IMR-90 (cell line): Measurements from ENCODE around the gene ADGRG7. TPM values are rescaled to one million over a fixed set of nuclear protein-coding genes. Genes with fewer than 3 reads are reported as not detected.

Source experiments
- ATAC-seq: fragments of 200-7000 bp; cut with Tn5 transposase; 2 replicates; pipeline ENCODE4 v1.9.1; 2020; ENCODE audit warnings: low read depth, mild to moderate bottlenecking, moderate library complexity
- BruUV-seq: library from RNA; stranded (reverse); fragments of 400-500 nt; replicated peaks from 2 replicates; lab custom pipeline; 2021; lab: Mats Ljungman, UMichigan
- CTCF ChIA-PET: fragments of 300-600 bp; formaldehyde crosslinking; extraction: SDS; loops from one replicate; lab custom pipeline; 2021; ENCODE audit warnings: antibody characterized with exemption; lab: Yijun Ruan, JAX
- POLR2A ChIA-PET: fragments of 300-600 bp; sonication (Branson Sonifier 250); formaldehyde crosslinking; loops from one replicate; lab custom pipeline; 2022; ENCODE audit warnings: antibody characterized with exemption; ENCODE audit not compliant: unreplicated experiment; lab: Charles Lee
- DNase-seq: peaks from one replicate; pipeline ENCODE4 v3.0.0; 2013
- H2AFZ ChIP-seq: replicated peaks from 2 replicates; pipeline ENCODE3; 2013; ENCODE audit warnings: low read length, mild to moderate bottlenecking; ENCODE audit not compliant: poor library complexity
- H2AK5ac ChIP-seq: 2 replicates; pipeline ENCODE4 v1.6.1; 2013; ENCODE audit warnings: low read depth, low read length, inconsistent platforms
- H2AK9ac ChIP-seq: replicated peaks from 2 replicates; pipeline ENCODE3; 2013; ENCODE audit warnings: mild to moderate bottlenecking, low read depth, low read length, moderate library complexity; ENCODE audit not compliant: poor library complexity
- H2BK120ac ChIP-seq: 2 replicates; pipeline ENCODE4 v1.6.1; 2013; ENCODE audit warnings: low read depth, low read length, inconsistent platforms
- H2BK15ac ChIP-seq: 3 replicates; pipeline ENCODE4 v1.6.1; 2013; ENCODE audit warnings: low read depth, low read length, inconsistent platforms
- H2BK20ac ChIP-seq: 2 replicates; pipeline ENCODE4 v1.6.1; 2013; ENCODE audit warnings: low read depth, mild to moderate bottlenecking, inconsistent platforms, low read length, moderate library complexity
- H2BK5ac ChIP-seq: 2 replicates; pipeline ENCODE4 v1.6.1; 2013; ENCODE audit warnings: mild to moderate bottlenecking, low read depth, low read length, inconsistent platforms; ENCODE audit not compliant: poor library complexity, severe bottlenecking
- H3K14ac ChIP-seq: replicated peaks from 2 replicates; pipeline ENCODE4 v1.6.1; 2013; ENCODE audit warnings: low read depth, low read length, inconsistent platforms
- H3K18ac ChIP-seq: 2 replicates; pipeline ENCODE4 v1.6.1; 2013; ENCODE audit warnings: low read depth, low read length, control low read depth
- H3K23ac ChIP-seq: 2 replicates; pipeline ENCODE4 v1.6.1; 2013; ENCODE audit warnings: low read depth, low read length, inconsistent platforms
- H3K27ac ChIP-seq: 2 replicates; pipeline ENCODE4 v1.5.1; 2013; ENCODE audit warnings: mild to moderate bottlenecking, control low read depth, low read length; ENCODE audit not compliant: insufficient read depth
- H3K27me3 ChIP-seq: 2 replicates; pipeline ENCODE4 v1.6.1; 2013; ENCODE audit warnings: low read length; ENCODE audit not compliant: control insufficient read depth, insufficient read depth
- H3K36me3 ChIP-seq: 2 replicates; pipeline ENCODE4 v1.6.1; 2013; ENCODE audit warnings: low read length, mixed read lengths; ENCODE audit not compliant: control insufficient read depth, insufficient read depth
- H3K4ac ChIP-seq: 2 replicates; pipeline ENCODE4 v1.6.1; 2013; ENCODE audit warnings: low read depth, low read length, inconsistent platforms
- H3K4me1 ChIP-seq: 2 replicates; pipeline ENCODE4 v1.6.1; 2013; ENCODE audit warnings: low read length, mixed read lengths; ENCODE audit not compliant: control insufficient read depth, insufficient read depth
- H3K4me2 ChIP-seq: 2 replicates; pipeline ENCODE4 v1.6.1; 2013; ENCODE audit warnings: low read depth, mild to moderate bottlenecking, control low read depth, low read length, moderate library complexity
- H3K4me3 ChIP-seq: 2 replicates; pipeline ENCODE4 v1.5.1; 2013; ENCODE audit warnings: low read depth, mild to moderate bottlenecking, control low read depth, low read length, moderate library complexity; ENCODE audit not compliant: insufficient read depth
- H3K56ac ChIP-seq: 2 replicates; pipeline ENCODE4 v1.6.1; 2013; ENCODE audit warnings: low read length, inconsistent platforms; ENCODE audit not compliant: insufficient read depth; ENCODE audit errors: extremely low read depth
- H3K79me1 ChIP-seq, 2 experiments: 2 replicates each; pipeline ENCODE4 v1.6.1; 2013; ENCODE audit warnings: low read length in 2 of 2, inconsistent platforms in 1 of 2, low read depth in 1 of 2
- H3K9ac ChIP-seq: 2 replicates; pipeline ENCODE4 v1.6.1; 2013; ENCODE audit warnings: low read depth, low read length, control low read depth
- H3K9me1 ChIP-seq: 2 replicates; pipeline ENCODE4 v1.6.1; 2013; ENCODE audit warnings: low read length, inconsistent platforms; ENCODE audit not compliant: insufficient read depth
- H3K9me3 ChIP-seq: 2 replicates; pipeline ENCODE4 v1.6.1; 2013; ENCODE audit warnings: low read length; ENCODE audit not compliant: control insufficient read depth, insufficient read depth
- H4K20me1 ChIP-seq: 2 replicates; pipeline ENCODE4 v1.6.1; 2013; ENCODE audit warnings: low read length, inconsistent platforms; ENCODE audit not compliant: insufficient read depth
- H4K5ac ChIP-seq: 2 replicates; pipeline ENCODE4 v1.6.1; 2013; ENCODE audit warnings: mild to moderate bottlenecking, low read depth, low read length, control low read depth
- H4K8ac ChIP-seq, 2 experiments: 2 replicates each; pipeline ENCODE4 v1.6.1; 2013; ENCODE audit warnings: low read depth in 2 of 2, low read length in 2 of 2, control low read depth in 1 of 2, inconsistent platforms in 1 of 2
- H4K91ac ChIP-seq: 2 replicates; pipeline ENCODE4 v1.6.1; 2013; ENCODE audit warnings: low read depth, low read length, inconsistent platforms; ENCODE audit not compliant: insufficient read depth
- BHLHE40 ChIP-seq: fragments of 150-350 bp; IDR thresholded peaks from 2 replicates; pipeline ENCODE4 v1.6.1; 2016; ENCODE audit warnings: mild to moderate bottlenecking, low read depth, low read length
- CEBPB ChIP-seq: IDR thresholded peaks from 2 replicates; pipeline ENCODE4 v1.6.1; 2012; ENCODE audit warnings: low read depth, low read length, improper control_type of control experiment
- CHD1 ChIP-seq: IDR thresholded peaks from 2 replicates; pipeline ENCODE4 v1.6.1; 2012; ENCODE audit warnings: low read depth, low read length, improper control_type of control experiment
- CTCF ChIP-seq: conservative IDR thresholded peaks from 2 replicates; pipeline ENCODE4 v1.5.1; 2012; ENCODE audit warnings: mild to moderate bottlenecking, low read depth, low read length, improper control_type of control experiment
- ELK1 ChIP-seq: fragments of 150-350 bp; IDR thresholded peaks from 2 replicates; pipeline ENCODE4 v1.6.1; 2016; ENCODE audit warnings: low read depth, mild to moderate bottlenecking, low read length, moderate library complexity, borderline replicate concordance
- FOS ChIP-seq: fragments of 150-350 bp; IDR thresholded peaks from 2 replicates; pipeline ENCODE4 v1.6.1; 2016; ENCODE audit warnings: low read depth, low read length
- MAFK ChIP-seq: IDR thresholded peaks from 2 replicates; pipeline ENCODE4 v1.6.1; 2012; ENCODE audit warnings: low read depth, low read length, improper control_type of control experiment
- MAZ ChIP-seq: IDR thresholded peaks from 2 replicates; pipeline ENCODE4 v1.6.1; 2012; ENCODE audit warnings: low read depth, mild to moderate bottlenecking, low read length, improper control_type of control experiment, moderate library complexity, borderline replicate concordance
- MXI1 ChIP-seq: IDR thresholded peaks from 2 replicates; pipeline ENCODE4 v1.6.1; 2012; ENCODE audit warnings: low read depth, mild to moderate bottlenecking, low read length, moderate library complexity, borderline replicate concordance
- NFE2L2 ChIP-seq: fragments of 150-350 bp; IDR thresholded peaks from 2 replicates; pipeline ENCODE4 v1.6.1; 2016; ENCODE audit warnings: low read depth, mild to moderate bottlenecking, low read length
- POLR2A ChIP-seq: IDR thresholded peaks from 2 replicates; pipeline ENCODE4 v1.6.1; 2012; ENCODE audit warnings: mild to moderate bottlenecking, low read depth, low read length
- RAD21 ChIP-seq: IDR thresholded peaks from 2 replicates; pipeline ENCODE4 v1.6.1; 2012; ENCODE audit warnings: low read length, improper control_type of control experiment
- RCOR1 ChIP-seq: IDR thresholded peaks from 2 replicates; pipeline ENCODE4 v1.6.1; 2012; ENCODE audit warnings: mild to moderate bottlenecking, low read length, improper control_type of control experiment; ENCODE audit not compliant: insufficient replicate concordance
- RFX5 ChIP-seq: IDR thresholded peaks from 2 replicates; pipeline ENCODE4 v1.8.0; 2012; ENCODE audit warnings: low read depth, mild to moderate bottlenecking, low read length, moderate library complexity
- SMC3 ChIP-seq: fragments of 150-350 bp; IDR thresholded peaks from 2 replicates; pipeline ENCODE4 v1.6.1; 2016; ENCODE audit warnings: low read depth, mild to moderate bottlenecking, antibody characterized with exemption, low read length, moderate library complexity
- USF2 ChIP-seq: fragments of 150-350 bp; IDR thresholded peaks from 2 replicates; pipeline ENCODE4 v1.6.1; 2017; ENCODE audit warnings: mild to moderate bottlenecking, antibody characterized with exemption, low read length, low read depth
- WGBS, 2 experiments: methylation state at CpG; one replicate each; pipeline versions ENCODE4 v1.1.5 to v1.1.7; 2013; ENCODE audit warnings: missing lambda C conversion rate in 2 of 2; ENCODE audit not compliant: insufficient read length in 1 of 2; ENCODE audit errors: extremely low coverage in 2 of 2; 5-methylcytosine and 5-hydroxymethylcytosine counted together
- dilution Hi-C: fragments of 300-500 bp; cut with HindIII; formaldehyde crosslinking; loops from one replicate; pipeline ENCODE4 v1.14.3; 2018; ENCODE audit warnings: low sequenced_read_pairs; ENCODE audit not compliant: unreplicated experiment
- in situ Hi-C: fragments of 300-500 bp; cut with MboI; formaldehyde crosslinking; loops from 3 replicates; pipeline ENCODE4 v1.14.3; 2019; ENCODE audit warnings: low sequenced_read_pairs, inconsistent platforms, mixed read lengths
- intact Hi-C: fragments of 100-400 bp; cut with micrococcal nuclease; formaldehyde crosslinking; loops from 2 replicates; pipeline ENCODE4 v1.10.0; 2022
- polyA plus RNA-seq, 3 experiments: library from polyadenylated mRNA; depleted of rRNA; stranded (reverse); fragments of >200 nt; gene quantifications; 2 replicates each; pipeline ENCODE4 v1.2.3, GENCODE V29; 2012; ENCODE audit warnings: low replicate concordance in 1 of 3
- total RNA-seq: library from RNA; depleted of rRNA; stranded (reverse); fragments of >200 nt; gene quantifications from 2 replicates; pipeline ENCODE4 v1.2.3, GENCODE V29; 2012

Gene ADGRG7
- total and polyA plus RNA-seq, 2 of the 4 experiments (the other 2 are of a cell fraction), result not detected

- Histone ChIP-seq H2AK9ac (no peak overlapping the region), H3K79me1 (no peaks in the 10 kb centered on the region), H3K9me1 (no peaks in the 10 kb centered on the region), H3K4me3 (no peak overlapping the region), H4K20me1 (no peaks in the 10 kb centered on the region), H3K4me1 (no peaks in the 10 kb centered on the region), H2AK5ac (no peak overlapping the region), H2BK20ac (no peak overlapping the region), H2BK5ac (no peak overlapping the region), H4K8ac (no peak overlapping the region), H3K4me2 (no peak overlapping the region), H3K56ac (no peak overlapping the region), H2BK15ac (no peak overlapping the region), H3K27ac (no peak overlapping the region), H3K36me3 (no peaks in the 10 kb centered on the region), H4K5ac (no peak overlapping the region), H2AFZ (no peak overlapping the region), H3K23ac (no peak overlapping the region), H3K14ac (no peak overlapping the region), H4K91ac (no peak overlapping the region), H3K9ac (no peak overlapping the region), H3K9me3 (no peaks in the 10 kb centered on the region), H3K27me3 (peaks cover 14% of the 10 kb centered on the region), H2BK120ac (no peak overlapping the region), H3K4ac (no peak overlapping the region), H3K18ac (no peak overlapping the region)
- in situ Hi-C loops (no loop called here), dilution Hi-C loops (no loop called here), intact Hi-C loops (no loop called here)
- BruUV-seq, result no TSS peak
- ATAC-seq (no peak), DNase-seq (no peak)
- TF ChIP-seq ELK1 (no peak), CHD1 (no peak), MAFK (no peak), POLR2A (no peak), CEBPB (no peak), BHLHE40 (no peak), RFX5 (no peak), RCOR1 (no peak), MXI1 (no peak), FOS (no peak), CTCF (no peak), SMC3 (no peak), USF2 (no peak), MAZ (no peak), NFE2L2 (no peak), RAD21 (no peak)
- CTCF ChIA-PET, result no interaction called here
- WGBS, 2 experiments, result no CpG with 5 or more reads among the region's 3 CpGs
- POLR2A ChIA-PET, result no interaction called here
Observed at GRCh38 chr3:100645913-100646312, 36.5 kb downstream of the ADGRG7 start.
